CD4-positive, alpha-beta T cell treated with Interleukin-4 for 1 hour (primary cell): ENCODE measurements around the gene ARHGAP35.
A peak's percentile ranks its signal among the peaks of the same experiment; 100 is the strongest.
"Not testable (repeated sequence)": the region's sequence is repeated elsewhere in the genome, so short reads cannot be mapped to it uniquely, and the experiment has no call there.

Source experiments
- DNase-seq, 2 donors: peaks; one replicate each; pipeline ENCODE4 v3.0.0-alpha.2; 2020 to 2022

ARHGAP35 gene

DNA sequence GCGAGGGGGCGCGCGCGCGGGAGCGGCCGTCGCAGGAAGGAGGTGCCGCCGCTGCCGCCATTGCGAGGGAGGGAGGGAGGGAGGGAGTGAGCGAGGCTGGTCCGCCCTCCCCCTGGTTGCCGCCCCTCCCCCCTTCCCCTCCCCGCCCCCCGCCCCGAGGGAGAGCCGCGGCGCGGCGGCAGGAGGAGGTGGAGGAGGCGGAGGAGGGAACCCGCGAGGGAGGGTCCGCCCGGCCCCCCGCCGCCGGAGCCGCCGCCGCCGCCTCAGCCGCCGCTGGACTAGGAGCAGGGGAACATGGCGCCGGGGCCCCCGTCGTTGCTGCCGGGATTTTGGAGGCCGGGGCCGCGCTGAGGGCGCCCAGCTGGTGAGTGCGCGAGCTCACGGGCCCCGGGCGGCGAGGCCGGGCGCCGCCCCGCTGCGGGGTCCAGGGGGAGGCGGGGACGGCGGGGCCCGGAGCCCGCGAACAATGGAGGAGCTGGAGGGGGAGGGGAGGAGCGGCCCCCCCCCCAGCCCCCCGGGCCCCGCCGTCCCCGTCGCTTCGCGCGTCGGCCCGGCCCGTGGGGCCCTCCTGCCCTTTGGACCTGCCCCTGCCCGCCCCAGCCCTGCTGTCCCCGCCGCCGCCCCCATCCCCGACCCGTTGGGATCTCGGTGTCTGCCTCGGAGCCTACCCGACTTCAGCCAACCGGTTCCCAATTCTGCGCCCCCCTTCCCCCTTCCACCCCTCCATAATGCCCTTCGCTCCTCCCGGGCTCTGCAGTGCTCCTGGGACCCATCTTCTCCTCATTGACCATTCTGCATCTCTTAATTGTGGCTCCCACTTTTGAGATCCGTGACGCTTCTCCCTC lies at the start of gene ARHGAP35:
Gene ARHGAP35 (plus strand): TSS at position 152 of the 845 bp plus-strand sequence. CDS start 57,679 bp downstream, outside the sequence.
- peak in 1 of 2 donors; percentile 88 for DNase-seq

DNA sequence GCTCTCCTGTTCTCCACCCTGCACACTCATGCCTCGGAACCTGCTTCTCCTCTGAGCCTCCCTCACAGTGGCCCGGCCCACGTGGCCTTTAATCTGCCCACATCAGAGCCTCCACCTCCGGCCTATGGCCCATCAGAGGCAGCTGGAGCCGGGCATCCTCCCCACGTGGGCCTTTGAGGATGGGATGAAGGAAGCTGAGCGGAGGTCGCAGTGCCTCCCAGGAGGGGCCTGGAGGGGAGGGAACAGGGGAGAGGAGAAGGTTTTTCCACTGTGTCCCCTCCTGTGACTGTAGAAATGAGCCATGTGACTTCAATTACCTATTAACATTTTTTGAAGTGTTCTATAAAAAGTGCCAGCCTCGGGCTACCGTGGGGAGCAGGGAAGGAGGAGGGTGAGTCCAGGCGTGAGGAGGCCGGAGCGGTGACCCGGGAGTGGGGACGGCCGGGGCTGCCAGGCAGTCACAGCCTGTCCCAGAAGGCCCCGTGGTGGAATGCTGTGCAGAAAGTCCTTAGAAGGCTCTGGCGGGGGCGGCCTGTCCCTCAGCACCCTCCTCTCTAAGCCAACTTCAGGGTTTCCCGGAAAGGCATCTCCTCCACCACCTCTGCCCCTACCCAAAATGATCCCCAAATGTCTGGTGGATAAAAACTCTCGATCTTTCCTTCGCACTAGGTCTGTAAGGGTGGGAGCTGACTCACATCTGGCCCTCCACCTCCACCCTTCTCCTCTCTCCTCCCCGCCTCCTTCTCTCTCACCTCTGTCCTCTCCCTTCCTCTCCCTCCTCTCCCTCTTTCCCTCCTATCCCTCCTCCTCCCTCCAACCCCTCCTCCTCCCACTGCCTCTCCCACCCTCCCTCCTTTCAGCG lies 47.6 kb upstream of the ARHGAP35 start:
- DNase-seq: no peak

DNA sequence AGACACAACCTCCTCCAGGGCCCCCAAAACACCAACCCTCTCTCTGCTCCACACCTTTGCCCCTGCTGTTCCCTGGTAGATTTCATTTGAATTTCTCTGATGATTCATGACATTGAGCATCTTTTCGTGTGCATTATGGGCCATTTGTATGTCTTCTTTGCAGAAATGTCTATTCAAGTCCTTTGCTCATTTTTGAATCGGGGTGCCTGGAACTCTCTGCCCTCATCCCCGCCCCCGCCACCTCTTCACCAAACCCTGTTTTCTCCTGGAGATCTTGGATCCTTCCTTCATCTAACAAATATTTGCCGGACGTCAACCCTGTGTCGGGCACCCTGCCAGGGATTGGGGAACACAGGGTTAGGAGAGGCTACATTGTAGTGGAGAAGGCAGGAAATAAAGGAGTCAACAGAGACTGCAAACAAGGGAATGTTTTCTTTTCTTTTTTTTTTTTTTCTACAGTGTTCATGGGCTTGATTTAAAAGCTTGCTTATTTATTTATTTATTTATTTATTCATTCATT lies 46.9 kb upstream of the ARHGAP35 start:
- DNase-seq: no peak

DNA sequence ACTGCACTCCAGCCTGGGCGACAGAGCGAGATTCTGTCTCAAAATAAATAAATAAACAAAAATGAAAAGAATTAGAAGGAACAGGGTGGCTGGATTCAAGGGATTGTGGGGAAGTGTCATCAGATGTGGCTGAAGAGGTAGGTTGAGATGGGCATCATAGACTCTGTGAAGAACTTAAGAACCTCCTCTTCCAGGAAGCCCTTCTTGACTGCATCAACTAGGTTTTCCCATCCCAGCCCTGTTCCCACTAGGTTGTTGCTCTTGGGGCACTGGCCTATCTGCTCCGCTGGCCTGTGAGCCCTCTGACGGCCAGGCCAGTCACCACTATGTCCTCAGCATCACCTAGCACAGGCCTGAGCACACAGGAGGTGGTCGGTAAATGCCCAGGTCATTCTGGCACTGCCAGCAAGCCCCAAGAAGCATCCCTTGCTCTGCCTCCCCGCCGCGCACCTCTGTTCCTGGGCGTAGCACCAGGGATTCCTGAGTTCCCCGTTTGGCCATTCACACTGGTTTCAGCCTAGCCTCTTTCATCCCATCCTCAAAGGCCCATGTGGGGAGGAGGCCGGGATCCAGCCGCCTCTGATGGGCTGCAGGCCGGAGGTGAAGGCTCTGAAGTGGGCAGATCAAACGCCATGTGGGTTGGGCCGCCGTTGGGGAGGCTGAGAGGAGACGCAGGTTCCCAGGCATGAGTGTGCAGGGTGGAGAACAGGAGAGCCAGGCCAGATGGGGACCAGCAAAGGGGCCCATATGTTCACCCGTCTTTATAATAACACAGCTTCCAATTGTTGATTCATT lies 44.8 kb upstream of the ARHGAP35 start:
- DNase-seq: no peak

DNA sequence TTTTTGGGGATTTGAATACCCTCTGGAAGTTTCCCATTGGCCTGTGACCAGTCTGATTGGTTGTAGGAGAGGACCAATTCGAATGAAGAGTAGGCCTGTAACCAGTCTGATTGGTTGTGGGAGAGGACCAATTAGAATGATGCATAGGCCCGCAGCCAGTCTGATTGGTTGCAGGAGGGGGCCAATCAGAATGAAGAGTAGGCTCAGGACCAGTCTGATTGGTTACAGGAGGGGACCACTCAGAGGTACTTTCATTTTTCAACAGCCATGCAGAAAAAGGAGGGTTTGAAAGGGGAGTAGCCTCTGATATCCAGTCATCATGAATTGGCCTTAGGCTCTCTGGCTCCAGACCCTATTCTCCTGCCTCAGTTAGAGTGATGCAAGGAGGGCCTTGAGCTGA lies 42.0 kb upstream of the ARHGAP35 start:
- DNase-seq: peak in 1 of 2 donors; percentile 8

DNA sequence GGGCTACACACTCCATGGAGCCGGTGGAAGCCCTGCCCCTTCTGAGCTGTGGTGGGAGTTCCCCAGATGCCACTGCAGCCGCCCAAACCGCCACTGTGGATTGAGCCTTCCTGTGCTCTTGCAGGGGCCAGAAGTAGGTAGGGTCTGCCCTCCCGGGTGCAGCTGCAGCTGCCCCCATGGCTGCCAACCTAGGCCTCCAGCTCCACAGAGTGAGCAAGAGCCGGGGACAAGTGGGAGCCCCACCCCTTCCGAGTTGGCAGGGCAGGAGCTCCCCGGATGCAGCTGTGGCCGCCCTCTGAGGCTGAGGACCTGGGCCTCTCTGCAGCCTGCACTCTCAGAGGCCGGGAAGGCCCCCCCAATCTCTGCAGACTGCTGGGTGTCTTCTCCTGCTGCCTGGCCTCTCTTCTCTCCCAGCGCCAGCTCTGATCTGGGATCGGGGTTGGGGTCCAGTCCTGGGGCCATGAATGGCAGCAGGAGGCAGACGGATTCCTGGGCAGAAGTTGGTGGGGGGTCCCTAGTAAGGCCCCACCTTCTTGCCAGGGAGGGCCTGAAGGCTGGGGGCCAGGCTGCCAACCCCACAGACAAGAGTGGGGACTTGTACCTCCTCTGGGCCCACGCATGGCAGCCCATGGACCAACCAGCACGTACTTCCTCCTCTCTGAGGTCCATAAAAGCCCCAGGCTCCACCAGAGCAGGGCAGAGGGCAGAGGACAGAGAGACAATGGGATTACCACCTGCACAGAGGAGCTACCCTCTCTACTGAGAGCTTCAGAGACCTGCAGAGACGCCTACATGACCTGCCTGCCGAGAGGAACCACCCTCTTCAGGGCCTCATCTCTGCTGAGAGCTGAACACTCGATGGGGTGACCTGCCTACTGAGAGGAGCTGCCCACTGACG lies 39.0 kb upstream of the ARHGAP35 start:
- peak; percentile 66 to 69 for DNase-seq

DNA sequence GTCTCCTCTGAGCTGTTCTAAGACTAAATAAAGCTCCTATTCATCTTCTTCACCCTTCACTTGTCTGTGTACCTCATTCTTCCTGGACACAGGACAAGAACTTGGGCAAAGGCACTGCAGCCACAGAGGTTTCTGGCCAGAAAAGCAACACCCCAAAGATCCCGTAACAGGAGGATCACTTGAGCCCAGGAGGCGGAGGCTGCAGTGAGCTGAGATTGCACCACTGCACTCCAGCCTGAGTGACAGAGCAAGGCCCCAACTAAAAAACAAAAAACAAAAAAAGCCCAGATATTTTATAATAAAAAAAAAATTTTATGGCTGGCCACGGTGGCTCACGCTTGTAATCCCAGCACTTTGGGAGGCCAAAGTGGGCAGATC lies 38.4 kb upstream of the ARHGAP35 start:
- DNase-seq: not testable (repeated sequence)

DNA sequence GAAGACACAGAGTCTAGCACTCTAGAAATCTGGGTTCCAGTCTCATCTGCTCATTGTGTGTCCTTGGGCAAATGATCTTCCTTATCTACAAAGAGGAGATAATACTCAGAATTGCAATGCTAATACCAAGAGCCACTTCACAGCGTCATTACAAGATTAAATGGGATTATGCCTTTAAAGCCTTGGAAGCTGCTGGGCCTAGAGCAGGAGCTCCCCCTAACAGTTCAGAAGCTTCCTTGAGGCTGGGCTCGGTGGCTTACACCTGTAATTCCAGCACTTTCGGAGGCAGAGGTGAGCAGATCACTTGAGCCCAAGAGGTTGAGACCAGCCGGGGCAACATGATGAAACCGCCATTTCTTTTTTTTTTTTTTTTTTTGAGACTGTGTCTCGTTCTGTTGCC lies 37.7 kb upstream of the ARHGAP35 start:
- DNase-seq: no peak

DNA sequence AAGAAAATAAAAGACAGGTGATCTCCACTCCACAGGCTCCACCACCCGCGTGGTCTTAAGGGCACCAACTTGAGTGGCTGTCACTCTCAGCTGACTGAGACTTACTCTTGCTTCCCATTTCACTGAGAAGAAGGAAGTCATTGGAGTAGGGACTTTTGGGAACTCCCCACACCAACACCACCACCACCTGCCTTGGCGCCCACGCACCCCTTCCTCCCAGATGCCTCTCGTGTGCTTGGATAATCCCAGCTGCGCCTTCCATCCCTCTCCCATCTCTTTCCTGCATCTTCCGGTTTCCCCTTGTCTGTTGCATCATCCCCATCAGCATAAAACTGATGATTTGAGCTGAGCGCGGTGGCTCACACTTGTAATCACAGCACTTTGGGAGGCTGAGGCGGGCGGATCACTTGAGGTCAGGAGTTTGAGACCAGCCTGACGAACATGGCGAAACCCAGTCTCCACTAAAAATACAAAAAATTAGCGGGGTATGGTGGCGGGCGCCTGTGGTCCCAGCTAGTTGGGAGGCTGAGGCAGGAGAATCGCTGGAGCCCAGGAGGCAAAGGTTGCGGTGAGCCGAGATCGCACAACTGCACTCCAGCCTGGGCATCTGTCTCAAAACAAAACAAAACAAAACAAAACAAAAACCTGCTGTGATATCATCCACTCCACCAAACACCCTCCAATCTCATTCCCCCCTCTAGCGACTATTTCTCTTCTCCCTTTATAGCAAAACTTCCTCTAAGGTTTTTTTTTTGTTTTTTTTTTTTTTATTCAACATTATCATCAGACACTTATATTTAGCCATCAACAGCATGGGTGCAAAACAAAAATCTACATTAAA lies 35.7 kb upstream of the ARHGAP35 start:
- peak; percentile 38 to 41 for DNase-seq

DNA sequence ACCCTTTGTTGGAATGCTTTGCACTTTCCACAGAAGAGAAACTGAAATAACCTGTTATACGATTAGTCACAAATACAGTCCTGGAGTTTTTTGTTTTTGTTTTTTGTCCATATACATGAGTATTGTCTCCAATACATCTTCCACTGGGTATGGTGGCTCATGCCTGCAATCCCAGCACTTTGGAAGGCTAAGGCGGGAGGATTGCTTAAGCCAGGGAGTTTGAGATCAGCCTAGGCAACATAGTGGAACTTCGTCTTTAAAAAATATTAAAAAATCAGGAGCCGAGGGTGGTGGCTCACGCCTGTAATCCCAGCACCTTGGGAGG lies 35.1 kb upstream of the ARHGAP35 start:
- no peak for DNase-seq

DNA sequence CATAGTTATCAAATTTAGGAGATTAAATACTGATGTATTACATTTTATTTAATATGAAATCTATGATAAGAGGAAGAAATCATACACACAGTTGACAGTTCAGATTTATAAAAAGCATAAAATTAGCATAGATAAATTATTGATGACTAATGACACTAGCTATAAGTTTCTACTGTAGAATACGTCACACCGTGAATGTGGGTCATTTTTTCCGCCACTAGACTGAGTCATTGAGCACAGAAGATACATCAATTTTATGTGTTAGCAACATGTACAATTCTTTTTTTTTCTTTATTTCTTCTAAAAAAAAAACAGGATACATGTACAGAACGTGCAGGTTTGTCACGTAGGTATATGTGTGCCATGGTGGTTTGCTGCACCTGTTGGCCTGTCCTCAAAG lies 32.3 kb upstream of the ARHGAP35 start:
- no peak for DNase-seq

DNA sequence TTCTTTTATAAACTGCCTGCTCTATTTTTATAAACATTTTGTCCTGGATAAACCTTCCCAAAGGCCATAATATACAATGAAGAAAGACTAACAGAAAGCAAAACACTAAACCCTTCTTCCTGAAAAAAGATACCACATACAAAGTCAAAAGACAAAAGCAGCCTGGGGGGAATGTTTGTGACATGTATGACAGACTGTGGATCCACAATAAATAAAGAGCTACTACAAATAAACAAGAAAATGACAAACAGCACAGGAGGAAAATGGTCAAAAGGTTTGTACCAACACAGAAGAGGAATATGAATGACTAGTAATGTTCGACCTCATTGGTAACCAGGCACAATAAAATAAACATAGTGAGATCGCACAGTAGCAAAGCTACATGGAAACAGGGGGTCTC lies 29.9 kb upstream of the ARHGAP35 start:
- DNase-seq: no peak

DNA sequence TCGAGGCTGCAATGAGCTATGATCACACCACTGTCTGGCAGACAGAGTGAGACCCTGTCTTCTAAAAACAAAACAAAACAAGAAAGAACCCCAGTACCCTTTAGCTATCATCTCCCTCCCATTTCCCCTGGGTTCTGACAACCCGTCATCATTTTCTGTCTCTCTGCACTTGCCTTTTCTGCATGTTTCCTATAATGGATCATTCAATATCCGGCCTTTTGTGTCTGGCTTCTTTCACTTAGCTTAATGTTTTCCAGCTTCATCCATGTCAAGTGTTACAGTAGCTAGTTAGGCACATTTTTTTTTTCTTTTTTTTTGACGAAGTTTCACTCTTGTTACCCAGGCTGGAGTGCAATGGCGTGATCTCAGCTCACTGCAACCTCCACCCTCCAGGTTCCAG lies 26.7 kb upstream of the ARHGAP35 start:
- DNase-seq: no peak

DNA sequence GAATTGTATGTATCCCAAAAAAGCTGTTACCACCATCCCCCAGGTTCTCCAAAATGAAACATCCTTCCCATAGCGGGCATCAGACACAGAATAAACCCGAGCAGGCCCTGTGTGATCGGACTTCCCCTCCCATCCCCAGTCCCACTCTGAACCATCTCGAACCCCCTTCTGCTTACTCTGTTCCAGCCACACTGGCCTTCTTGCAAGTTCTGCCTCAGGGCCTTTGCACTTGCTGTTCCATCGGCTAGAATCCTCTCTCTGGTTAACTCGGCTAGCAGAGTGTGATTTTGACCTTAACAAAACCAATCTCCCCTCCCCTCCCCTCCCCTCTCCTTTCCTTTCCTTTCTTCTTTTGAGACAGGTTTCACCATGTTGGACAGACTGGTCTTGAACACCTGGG lies 25.8 kb upstream of the ARHGAP35 start:
- no peak for DNase-seq

DNA sequence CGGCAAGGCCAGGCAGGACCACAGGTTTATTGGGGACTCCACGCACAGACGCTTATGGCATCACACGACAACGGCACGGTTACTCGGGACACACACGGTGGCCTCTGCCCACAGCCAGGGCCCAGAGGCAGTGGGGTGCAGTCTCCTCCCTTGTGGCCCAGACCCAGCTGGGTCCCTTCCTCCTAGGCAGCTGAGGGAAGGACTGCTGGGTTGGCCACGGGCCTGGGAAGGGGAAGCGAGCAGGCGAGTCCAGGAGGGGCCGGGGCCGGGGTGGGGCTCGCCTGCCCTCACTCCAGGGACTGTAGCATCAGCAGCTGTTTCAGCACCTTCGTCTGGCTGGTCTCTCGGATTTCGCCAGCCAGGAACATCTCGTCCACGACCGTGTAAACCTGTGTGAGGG lies 22.6 kb upstream of the ARHGAP35 start:
- no peak for DNase-seq

DNA sequence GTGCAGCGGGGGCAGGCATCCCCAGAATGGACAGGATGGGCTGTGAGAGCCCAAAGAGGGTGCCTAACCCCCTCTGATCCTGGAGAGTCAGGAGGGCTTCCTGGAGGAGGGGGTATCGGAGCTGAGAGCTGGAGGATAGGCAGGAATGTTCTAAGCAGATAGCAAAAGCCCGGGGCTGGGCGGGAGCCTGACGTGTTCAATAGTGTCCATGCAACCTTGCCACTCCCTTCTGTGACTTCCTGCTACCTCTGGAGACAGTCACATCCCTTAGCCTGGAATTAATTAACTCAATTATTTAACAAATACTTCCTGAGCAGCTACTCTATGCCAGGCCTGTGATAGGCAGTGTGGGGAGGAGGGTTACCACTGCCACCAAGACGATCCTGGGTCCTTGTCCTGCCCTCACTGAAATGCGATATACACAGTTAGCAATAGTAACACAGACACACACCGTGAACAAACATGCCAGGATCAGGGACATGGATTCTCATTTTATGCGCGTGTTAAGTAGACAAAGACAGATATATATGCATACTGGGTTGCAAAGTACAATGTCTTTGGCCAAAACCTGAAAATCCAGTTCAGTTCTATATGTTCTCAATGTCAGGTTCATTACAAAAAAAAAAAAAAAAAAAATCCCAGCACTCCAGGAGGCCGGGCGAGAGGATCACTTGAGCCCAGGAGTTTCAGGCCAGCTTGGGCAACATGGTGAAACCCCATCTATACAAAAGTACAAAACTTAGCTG lies 20.9 kb upstream of the ARHGAP35 start:
- DNase-seq: no peak

DNA sequence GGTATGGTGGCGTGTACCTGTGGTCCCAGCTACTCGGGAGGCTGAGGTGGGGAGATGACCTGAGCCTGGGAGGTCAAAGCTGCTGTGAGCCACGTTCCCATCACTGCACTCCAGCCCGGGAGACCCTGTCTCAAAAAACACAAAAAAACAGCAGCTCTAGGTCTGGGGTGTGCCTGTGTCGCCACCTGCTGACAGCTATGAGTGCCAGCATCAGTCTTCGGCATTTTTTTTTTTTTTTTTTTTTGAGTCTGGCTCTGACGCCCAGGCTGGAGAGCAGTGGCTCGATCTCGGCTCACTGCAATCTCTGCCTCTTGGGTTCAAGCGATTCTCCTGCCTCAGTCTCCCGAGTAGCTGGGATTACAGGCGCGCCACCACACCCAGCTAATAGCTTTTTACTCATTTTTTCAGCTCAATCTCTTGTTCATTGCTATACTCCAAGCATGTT lies 20.3 kb upstream of the ARHGAP35 start:
- peak; percentile 68 to 71 for DNase-seq

DNA sequence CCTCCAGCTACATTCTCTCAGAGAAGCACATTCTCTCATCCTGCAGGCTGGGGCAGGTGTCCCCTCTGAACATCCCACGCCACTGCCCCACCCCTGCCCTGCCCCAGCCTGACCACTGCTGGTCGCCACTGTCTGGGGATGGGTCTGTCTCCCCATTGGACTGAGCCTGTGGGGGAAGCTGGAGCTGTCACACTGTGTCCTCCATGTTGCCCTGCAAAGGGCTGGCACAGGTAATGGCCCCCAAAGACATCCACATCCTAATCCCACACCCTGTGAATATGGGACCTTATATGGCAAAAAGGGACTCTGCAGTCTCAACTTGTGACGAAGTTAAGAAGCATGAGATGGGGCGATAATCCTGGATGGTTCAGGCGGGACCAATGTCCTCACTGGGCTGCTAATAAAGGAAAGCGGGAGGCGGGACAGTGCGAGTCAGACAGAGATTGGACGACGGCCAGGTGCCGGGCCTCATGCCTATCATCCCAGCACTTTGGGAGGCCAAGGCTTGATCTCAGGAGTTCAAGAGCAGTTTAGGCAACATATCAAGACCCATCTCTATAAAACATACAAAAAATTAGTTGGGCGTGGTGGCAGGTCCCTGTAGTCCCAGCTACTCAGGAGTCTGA lies 19.2 kb upstream of the ARHGAP35 start:
- DNase-seq: no peak

DNA sequence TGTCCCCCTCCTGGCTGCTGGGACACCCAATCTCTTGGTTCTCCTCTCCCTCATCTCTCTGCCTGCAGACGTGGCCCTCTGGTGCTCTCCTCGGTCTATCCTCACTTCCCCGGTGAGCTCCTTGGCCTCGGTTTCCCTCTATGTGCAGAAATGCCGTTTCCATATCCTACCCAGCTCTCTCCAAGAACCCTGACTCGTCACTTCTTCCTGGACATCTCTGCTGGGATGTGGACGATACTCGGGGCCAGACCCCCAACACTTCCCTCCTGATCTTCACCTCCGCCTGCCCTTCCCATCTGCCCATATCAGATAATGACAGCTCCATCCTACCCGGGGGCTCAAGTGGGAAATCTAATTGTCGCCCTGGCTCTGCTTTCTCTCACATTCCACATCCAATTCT lies 18.0 kb upstream of the ARHGAP35 start:
- no peak for DNase-seq

DNA sequence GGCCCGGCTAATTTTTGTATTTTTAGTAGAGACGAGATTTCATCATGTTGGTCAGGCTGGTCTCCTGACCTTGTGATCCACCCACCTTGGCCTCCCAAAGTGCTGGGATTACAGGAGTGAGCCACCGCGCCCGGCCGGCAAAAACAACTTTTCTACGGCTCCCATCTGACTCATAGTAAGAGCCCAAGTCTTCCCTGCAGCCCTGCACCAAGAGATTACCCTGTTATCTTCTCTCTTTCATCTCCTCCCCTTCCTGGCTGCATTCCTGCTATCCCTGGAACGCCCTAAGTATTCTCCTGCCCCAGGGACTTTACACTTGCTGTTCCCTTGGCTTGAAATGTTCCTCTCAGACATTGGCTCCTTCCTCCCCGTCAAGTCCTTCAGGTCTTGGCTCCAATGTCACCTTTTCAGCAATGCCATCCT lies 16.7 kb upstream of the ARHGAP35 start:
- DNase-seq: no peak
